Measurements from ENCODE around the gene RNF213.
"Not testable (repeated sequence)": the region's sequence is repeated elsewhere in the genome, so short reads cannot be mapped to it uniquely, and the experiment has no call there.

Gene RNF213

DNA sequence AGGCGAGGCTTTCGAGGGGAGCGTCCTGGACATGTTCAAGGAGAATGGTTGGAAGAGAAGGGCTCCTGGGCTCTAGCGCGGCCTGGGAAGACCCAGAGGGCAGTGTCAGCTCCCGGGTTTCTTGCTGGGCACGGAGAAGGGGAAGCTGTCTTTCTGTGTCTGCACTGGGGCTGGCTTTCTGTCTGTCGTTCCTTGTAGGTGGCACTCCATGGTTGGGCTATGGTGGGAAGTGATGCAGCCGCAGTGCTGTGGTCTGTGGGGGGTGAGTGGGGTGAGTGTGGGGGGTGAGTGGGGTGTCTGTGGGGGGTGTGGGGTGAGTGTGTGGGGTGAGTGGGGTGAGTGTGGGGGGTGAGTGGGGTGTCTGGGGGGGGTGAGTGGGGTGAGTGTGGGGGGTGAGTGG lies 13.7 kb downstream of the RNF213 start:
- no peak for DNase-seq

DNA sequence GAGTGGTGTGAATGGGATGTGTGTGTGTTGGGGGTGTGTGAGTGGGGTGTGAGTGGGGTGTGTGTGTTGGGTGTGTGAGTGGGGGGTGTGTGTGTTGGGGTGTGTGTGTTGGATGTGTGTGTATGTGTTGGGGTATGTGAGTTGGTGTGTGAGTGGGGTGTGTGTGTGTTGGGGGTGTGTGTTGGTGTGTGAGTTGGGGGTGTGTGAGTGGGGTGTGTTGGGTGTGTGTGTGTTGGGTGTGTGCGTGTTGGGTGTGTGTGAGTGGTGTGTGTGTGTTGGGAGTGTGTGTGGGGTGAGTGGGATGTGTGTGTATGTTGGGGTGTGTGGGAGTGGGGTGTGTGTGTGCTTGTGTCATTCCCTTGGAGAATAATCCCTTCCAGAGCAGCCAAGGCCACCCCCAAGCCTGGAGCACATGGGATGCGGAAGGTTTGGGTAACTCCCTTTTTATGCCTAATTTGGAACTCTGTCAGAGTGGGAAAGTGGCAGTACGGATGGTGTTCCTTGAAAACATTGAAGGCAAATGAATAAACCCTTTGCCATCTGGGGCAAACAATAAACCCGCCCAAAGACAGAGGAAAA lies 14.3 kb downstream of the RNF213 start:
- DNase-seq: no peak

DNA sequence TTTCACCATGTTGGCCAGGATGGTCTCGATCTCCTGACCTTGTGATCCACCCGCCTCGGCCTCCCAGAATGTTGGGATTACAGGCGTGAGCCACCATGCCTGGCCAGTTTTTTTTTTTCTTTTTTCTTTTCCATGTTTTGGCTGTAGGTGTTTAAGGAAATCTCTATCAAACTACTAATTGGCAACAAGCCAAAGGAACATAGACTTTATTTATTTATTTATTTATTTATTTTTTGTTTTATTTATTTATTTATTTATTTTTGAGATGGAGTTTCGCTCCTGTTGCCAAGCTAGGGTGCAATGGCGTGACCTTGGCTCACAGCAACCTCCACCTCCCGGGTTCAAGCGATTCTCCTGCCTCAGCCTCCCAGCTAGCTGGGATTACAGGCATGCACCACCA lies 15.2 kb downstream of the RNF213 start:
- DNase-seq: not testable (repeated sequence)

DNA sequence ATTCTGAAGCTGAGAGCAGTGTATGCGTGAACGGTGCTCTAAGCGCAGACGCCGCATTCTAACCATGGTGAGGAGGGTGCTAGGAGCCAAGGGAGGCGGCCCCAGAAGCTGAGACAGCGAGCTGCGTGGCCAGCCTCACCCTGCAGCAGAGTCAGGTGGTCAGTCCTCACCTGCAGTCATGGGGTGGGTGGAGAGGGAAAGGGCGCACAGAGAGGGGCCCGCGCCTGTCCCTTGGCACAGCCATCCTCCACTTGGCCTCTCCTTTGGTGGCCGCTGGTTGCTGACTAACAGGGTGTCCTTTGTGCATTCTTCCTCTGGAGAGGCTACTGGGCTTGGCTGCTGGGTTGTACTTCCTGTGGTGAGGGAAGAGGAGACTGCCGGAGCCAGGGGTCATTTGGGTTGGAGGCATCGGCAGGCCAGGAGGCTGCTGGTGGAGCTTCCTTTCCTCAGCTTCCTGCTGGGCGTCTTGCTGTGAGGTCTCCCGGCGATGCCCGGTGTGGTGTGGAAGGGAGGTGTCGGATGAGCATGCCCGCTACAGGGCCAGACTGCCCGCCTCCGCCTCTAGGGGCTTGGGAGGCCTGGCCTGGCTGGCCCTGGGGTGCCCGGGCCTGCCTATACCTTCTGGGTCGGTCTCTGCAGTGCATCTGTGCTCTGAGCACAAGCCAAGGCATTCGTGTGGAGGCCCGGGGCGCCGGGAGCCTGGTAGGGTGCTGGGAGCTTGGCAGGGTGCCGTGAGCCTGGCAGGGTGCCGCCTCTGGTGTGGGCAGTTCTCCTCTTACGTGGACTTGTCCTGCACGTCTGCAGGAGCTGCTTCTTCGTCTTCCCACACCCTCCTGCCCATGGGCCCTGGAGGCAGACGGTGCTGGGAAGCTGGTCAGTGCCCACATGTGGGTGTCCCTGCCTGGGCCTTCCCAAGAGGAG lies 17.4 kb downstream of the RNF213 start:
- no peak for DNase-seq

DNA sequence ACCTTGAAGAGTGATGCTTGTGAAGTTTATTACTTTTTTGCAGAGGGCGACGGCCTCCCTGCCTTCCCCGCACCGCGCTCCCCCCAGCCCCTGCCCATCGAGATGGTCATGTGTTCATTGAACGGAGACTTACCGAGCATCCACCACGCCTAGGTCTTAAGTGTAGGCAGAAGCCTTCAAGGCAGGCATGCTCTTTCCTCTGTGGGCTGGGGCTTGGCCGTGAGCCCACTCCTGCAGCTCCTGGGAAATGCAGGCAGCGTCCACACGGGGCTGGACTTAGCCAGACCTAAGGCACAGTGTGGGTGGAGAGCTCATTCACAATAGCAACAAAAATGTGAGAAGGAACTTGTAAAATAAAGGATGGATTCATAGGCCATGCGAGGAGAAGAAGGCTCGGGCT lies 19.2 kb downstream of the RNF213 start:
- no peak for DNase-seq

DNA sequence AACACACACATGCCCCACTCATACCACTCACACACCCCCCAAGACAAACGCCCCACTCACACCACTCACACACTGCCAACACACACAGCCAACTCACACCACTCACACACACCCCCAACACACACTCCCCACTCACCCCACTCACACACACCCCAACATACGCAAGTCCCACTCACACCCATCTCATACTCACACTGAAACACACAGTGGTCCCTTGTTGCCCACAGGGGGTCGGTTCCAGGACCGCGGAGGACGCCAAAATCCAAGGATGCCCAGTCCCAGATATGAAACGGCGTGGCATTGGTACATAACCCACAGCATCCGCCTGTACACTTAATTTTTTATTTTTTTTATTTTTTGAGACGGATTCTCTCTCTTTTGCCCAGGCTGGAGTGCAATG lies 20.9 kb downstream of the RNF213 start:
- DNase-seq: no peak

DNA sequence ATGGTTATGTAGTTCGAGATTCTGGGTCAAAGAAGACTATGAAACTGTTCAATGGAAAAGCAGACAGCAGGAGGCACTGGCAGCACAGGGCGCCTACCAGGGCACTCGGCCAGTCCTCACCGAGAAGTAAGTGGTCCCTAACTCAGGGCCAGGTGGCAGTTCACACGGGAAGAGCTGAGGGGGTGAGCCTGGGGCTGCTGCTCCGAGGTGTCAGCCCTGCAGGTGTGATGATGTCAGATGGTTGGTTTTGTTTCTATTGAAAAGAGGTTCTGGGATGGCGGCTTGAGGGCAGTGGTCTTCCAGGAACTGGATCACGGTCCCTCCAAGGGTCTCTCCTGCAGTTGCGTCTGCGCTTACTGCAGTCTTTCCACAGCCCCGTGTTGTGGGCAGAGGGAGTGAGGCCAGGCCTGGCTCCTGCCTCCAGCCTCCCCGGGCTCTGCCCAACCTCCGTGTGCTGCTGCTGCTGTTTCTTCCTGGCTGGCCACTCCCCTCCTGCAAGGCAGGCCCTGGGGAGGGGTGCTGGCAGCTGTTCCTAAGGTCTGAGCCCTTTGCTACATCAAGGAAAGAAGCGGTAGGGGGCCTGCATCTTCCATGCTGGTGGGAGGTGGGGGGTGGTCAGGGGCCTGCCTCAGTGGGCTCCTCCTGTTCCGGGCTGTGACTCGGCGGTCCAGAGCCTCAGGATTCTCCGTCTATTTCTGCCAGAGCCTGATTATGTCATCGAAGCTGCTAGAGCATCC lies 22.6 kb downstream of the RNF213 start:
- no peak for DNase-seq

DNA sequence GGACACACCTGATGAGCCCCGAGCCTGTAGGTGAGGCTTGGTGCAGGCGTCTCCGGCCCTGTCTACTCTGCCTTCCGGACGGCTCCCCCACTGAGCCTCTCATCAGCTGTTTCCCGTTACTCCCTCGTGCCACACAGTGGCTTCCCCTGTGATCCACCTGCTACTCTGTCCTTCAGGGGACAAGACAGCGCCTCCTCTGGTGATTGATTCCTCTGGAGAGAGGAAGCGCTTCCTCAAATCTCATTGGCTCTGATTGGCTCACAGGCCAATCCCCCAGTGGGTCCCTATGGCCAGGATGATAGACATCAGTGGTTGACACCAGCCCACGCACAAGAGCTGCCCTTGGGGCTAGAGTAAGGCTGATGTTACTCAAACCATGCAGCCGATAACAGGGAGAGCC lies 24.0 kb downstream of the RNF213 start:
- DNase-seq: no peak

DNA sequence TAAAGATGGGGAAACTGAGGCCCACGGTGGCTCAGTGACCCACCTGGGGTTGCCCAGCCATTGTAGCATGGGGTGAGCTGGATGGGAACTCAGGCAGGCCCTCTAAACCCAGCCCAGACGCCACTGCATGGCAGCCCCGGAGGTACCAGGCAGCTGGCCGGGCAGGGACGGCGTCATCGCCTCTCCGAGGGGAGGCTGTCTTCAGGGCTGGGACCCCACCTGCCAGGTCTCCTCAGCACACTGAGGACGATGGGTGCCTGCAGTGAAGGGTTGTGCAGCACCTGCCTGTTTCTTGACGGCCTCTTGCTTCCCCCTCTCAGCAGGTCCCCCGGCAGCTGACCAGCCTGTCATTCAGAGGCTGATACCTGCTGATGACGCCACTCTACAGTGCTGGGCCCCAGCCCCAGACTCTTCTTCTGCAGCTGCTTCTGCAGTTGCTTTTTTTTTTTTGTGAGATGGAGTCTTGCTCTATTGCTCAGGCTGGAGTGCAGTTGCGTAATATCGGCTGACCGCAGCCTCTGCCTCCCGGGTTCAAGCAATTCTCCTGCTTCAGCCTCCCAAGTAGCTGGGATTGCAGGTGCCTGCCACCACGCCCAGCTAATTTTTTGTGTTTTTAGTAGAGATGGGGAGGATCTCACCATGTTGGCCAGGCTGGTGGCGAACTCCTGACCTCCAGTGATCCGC lies 24.7 kb downstream of the RNF213 start:
- no peak for DNase-seq

DNA sequence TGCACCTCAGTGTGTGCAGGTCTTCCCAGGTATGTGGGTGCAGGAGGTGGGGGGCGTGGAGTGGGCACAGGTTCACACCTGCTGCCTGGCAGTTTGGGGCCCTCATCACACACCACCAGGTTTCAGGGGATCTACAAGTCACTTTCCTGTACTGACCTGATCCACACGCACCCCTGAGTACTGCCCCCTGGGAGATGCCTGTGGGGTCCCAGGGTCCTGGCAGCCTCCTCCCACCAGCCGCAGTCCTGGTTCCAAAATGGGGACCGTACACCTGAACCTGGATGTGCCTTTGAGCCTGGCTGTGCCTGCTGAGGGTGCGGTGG lies 25.9 kb downstream of the RNF213 start:
- DNase-seq: no peak

DNA sequence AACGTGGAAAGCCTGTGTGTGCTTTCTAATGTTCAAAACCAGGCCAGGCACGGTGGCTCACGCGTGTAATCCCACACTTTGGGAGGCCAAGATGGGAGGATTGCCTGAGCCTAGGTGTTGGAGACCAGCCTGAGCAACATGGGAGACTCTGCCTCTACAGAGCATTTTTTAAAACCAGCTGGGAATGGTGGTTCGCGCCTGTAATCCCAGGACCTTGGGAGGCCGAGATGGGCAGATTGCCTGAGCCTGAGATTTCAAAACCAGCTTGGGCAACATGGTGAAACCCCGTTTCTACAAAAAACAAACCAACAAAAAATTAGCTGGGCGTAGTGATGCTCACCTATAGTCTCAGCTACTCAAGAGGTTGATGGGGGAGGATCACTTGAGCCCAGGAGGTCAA lies 26.4 kb downstream of the RNF213 start:
- DNase-seq: no peak

DNA sequence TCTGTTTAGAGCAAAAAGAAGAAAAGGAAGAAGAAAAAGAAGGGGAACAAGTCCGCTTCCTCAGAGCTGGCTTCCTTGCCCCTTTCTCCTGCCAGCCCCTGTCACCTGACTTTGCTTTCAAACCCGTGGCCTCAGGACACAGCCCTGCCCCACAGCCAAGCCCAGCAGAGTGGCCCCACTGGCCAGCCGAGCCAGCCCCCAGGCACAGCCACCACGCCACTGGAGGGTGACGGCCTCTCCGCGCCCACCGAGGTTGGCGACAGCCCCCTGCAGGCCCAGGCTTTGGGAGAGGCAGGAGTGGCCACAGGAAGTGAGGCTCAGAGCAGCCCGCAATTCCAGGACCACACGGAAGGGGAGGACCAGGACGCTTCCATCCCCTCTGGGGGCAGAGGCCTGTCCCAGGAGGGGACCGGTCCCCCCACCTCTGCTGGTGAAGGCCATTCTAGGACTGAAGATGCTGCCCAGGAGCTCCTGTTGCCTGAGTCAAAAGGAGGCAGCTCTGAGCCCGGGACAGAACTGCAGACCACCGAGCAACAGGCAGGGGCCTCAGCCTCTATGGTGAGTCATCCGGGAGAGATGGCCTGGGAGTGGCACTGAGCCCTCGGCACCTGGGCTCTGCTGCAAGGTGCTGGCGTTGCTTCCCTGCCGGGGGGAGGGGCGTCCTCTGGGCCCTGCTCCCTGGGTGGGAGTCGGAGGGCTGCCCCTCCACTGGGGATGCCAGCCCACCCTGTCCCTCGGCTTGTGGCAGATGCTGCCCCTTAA lies 27.3 kb downstream of the RNF213 start:
- DNase-seq: no peak

DNA sequence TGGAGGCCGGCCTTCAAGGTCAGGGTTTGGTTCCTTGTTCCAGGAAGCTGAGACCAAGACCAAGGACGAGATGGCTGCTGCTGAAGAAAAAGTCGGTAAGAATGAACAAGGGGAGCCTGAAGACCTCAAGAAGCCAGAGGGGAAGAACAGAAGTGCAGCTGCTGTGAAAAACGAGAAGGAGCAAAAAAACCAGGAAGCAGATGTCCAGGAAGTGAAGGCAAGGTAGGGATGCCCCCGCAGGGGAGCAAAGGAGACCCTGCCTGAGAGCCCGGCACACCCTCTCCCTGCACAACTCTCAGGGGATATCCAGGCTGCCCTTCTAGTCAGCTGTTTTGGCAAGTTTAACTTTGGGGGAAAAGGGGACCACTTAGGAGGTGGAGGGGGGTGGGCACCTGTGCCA lies 29.0 kb downstream of the RNF213 start:
- DNase-seq: no peak

DNA sequence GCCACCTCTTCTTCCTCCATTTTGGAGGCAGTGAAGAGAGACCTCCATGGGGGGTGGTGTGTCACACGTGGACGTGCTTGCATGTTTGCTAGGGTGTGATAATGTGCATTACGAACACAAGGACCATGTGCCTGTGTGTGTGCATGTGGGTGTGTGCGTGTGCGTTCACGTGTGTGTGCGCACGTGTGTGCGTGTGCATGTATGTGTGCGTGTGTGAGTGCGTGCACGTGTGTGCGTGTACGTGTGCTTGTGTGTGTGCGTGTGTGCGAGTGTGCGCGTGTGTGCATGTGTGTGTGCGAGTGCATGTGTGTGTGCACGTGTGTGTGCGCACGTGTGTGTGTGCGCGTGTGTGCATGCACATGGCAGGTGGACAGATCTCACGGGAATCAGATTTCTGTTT lies 29.5 kb downstream of the RNF213 start:
- no peak for DNase-seq

DNA sequence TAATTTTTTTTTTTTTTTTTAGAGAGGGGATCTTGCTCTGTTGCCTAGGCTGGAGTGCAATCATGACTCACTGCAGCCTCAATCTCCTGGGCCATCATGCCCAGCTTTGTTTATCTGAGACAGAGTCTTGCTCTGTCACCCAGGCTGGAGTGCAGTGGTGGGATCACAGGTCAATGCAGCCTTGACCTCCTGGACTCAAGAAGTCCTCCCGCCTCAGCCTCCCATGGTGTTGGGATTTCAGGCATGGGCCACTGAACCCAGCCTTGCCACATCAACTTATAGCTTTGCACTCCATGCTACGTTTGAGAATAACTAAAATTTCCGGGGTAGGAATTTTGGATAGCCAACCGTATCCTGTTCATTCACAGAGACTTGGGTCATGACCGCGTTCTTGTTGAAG lies 30.6 kb downstream of the RNF213 start:
- no peak for DNase-seq

DNA sequence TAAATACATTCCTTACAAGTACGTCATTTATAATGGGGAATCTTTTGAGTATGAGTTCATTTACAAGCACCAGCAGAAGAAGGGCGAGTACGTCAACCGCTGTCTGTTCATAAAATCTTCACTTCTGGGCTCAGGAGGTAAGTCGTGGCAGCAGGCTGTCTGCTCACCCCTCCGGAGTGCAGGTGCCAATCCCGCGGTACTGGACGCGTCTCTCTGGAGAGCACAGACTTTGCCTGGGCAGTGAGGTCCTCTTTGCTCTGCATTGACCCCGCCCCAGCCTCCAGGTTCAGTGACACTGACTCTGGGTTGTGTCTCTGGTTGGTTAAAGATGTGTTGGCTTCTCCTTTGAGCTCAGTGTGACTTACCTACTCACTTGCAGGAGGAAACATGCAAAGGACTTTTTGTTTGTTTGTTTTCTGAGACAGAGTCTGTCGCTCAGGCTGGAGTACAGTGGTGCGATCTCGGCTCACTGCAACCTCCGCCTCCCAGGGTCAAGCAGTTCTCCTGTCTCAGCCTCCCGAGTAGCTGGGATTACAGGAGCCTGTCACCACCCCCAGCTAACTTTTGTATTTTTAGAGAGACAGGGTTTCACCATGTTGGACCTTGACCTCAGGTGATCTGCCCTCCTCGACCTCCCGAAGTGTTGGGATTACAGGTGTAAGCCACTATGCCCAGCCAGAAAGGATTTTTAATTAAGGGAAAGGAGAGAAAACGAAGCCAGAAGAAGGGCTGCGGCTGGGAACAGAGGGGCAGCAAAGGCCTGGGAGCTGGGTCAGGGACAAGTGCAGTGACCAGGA lies 31.2 kb downstream of the RNF213 start:
- no peak for DNase-seq

DNA sequence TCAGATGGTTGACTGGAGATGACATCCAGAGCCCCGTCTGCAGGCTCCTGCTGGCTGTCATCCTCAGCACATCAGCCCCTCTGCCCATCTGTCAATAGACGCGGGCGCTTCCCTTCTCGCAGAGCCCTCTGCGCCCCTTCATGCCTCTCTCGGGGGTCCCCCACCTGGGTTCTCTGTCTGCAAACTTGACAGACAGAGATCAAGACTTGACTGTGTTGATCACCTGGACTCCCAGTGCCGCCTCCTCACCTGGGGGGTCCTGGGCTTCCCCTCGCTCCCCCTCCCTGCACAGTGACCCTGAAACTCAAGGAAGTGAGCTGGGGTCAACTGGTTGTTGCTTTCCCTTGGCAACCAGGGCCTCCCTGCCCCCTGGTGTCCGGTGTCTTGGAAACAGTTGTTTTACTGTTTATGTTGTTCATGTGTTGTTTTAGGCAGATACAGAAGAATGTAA lies 31.9 kb downstream of the RNF213 start:
- no peak for DNase-seq

DNA sequence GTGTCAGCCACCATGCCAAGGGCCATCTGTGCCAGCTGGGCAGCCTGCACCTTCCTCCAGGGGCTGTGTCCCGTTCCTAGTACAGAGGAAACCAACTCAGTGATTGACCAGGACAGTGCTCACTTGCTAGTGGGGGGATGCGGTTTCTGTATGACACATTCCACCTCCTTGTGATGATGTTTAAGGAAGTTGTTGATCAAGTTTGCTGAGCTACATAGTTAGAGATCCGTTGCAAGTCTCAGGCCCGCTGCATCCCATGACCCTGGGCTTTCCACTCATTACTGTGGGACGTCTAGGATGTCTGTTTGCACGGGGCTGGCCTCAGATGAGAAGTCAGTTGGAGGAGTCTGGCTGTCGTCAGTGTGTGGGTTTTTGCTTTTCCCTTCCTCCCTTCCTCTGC lies 33.6 kb downstream of the RNF213 start:
- DNase-seq: no peak

DNA sequence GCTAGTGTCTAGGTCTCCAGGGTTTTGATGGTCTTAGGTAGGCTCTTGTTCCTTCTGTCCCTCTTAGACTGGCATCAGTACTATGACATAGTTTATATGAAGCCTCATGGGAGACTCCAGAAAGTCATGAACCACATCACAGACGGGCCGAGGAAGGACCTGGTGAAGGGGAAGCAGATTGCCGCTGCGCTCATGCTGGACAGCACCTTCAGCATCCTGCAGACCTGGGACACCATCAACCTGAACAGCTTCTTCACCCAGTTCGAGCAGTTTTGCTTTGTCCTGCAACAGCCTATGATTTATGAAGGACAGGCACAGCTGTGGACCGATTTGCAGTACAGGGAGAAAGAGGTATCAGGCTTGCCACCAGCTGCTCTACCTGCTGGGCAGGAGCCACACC lies 34.0 kb downstream of the RNF213 start:
- no peak for DNase-seq

DNA sequence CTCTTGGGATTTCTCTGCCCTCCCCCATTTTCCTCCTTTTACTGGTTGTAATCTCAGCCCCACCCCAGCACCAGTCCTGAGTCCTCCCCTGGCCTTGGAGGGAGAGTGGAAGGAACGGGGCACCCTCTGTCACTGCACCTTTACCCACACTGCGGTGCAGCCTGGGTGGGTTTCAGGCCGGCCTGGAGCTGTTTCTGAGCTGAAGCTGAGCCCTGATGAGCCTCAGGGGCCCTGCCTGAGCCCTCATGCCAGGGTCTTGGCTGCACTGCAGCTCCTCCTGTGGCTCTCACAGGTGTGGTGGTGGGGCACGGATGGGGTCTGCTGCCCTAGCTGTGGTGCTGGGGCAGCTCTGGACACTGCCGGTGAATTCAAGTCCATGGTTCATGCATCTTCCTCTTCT lies 34.5 kb downstream of the RNF213 start:
- no peak for DNase-seq

DNA sequence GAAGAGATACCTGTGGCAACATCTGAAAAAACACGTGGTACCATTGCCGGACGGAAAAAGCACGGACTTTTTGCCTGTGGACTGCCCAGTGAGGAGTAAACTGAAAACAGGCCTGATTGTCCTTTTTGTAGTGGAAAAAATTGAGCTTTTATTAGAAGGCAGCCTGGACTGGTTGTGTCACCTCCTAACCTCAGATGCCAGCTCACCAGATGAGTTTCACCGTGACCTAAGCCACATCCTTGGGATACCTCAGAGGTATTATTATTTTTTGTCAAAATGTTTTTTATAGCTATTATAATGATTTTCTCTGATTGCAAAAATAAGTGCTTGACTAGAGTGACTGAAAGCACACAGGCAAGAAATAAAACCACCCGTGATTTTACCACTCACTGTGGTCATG lies 34.9 kb downstream of the RNF213 start:
- no peak for DNase-seq

DNA sequence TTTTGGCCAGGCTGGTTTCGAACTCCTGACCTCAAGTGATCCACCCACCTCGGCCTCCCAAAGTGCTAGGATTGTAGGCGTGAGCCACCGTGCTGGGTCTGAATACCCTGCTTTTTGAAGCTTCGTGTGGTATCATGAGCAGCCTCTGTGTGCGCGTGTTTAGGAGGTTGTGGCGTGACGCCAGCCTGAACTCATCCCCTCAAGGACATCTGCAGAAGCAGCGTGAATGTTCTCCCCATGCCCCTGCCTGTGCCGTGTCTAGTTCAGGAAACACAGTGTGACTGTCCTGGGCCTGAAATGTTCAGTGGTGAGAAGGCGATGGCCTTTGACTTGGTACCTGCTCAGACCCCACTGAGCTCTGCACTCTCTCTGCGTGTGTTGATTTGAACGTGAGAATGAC lies 35.6 kb downstream of the RNF213 start:
- no peak for DNase-seq
